ENCODE data around the gene MSX1.

Gene MSX1

GRCh38 chr4:4857809-4858508 lies 1.5 kb upstream of the MSX1 start:
- DNase-seq (ENCODE audit: low spot score), result no peak

- no peak for DNase-seq (ENCODE audit: low spot score)
Measured at GRCh38 chr4:4858527-4859324, 739 bp upstream of the MSX1 start.

GRCh38 chr4:4859799-4860599 lies 534 bp downstream of the MSX1 start:
- no peak for DNase-seq (ENCODE audit: low spot score)

DNA sequence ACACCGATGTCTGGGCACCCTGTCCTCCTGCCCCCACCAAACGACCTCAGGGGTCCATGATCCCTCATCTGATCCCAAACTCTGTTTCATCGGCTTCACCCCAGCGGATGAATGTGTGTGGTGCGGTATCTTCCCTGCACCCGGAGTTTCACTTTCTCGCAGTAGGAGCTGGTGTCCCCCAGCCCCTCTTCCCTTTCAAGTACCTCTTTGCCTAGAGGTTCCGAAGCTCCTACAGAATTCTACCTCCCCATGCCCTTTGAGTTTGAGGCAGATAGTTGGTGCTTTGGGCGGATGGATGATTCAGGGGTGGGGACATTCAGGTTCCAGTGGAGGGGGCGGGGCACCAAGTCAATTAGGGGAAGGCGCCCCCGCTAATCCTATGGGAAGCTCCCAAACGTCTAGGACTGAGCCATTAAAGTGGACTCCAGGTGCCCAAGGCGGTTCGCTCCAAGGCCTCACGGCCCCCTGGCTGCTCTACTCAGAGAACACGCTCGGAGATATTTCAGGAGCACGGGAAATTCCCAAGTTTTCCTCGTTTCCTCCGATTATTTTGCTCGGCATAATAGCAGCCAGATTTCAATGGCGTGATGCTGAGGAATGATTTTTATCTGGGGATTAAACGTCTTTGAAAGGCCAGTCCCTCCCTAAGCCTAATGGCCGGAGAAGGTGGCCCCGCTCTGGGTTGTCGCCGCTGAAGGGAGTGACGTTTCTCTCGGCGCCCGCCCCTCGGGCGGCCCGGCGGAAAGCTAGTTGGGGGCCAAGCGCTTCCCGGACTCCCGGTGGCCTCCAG lies 1.3 kb downstream of the MSX1 start:
- DNase-seq (ENCODE audit: low spot score), result no peak

GRCh38 chr4:4861390-4862018 lies 2.0 kb downstream of the MSX1 start:
- no peak for DNase-seq (ENCODE audit: low spot score)

GRCh38 chr4:4862071-4862551 lies 2.6 kb downstream of the MSX1 start:
- no peak for DNase-seq (ENCODE audit: low spot score)

DNA sequence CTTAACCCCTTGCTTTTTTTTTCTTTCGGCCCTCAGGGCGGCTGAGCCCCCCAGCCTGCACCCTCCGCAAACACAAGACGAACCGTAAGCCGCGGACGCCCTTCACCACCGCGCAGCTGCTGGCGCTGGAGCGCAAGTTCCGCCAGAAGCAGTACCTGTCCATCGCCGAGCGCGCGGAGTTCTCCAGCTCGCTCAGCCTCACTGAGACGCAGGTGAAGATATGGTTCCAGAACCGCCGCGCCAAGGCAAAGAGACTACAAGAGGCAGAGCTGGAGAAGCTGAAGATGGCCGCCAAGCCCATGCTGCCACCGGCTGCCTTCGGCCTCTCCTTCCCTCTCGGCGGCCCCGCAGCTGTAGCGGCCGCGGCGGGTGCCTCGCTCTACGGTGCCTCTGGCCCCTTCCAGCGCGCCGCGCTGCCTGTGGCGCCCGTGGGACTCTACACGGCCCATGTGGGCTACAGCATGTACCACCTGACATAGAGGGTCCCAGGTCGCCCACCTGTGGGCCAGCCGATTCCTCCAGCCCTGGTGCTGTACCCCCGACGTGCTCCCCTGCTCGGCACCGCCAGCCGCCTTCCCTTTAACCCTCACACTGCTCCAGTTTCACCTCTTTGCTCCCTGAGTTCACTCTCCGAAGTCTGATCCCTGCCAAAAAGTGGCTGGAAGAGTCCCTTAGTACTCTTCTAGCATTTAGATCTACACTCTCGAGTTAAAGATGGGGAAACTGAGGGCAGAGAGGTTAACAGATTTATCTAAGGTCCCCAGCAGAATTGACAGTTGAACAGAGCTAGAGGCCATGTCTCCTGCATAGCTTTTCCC lies 3.4 kb downstream of the MSX1 start:
- no peak for DNase-seq (ENCODE audit: low spot score)

DNA sequence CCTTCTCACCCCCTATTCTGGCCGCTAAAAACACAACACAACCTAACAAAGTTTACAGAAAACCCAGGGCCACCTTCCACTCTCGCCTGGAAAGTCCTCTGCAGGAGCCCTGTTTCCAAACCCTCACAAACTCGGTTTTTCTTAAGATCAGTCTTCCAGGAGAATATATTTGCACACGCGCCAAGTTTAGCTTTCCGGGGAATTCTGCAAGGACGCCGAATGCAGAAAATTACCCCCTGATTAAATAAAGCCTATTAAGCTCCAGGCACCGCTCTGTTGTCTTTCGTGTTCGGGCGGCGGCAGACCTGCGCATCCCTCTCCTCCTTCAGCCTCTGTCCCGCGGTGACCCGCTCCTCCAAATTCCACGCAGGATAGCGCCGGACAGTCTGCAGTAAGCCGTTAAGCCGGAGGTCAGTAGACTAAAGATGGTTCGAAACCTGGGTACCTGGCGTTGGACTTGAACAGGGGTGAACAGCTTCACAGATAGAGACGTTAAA lies 5.0 kb downstream of the MSX1 start:
- no peak for DNase-seq (ENCODE audit: low spot score)

GRCh38 chr4:4864940-4865704 lies 5.7 kb downstream of the MSX1 start:
- no peak for DNase-seq (ENCODE audit: low spot score)

DNA sequence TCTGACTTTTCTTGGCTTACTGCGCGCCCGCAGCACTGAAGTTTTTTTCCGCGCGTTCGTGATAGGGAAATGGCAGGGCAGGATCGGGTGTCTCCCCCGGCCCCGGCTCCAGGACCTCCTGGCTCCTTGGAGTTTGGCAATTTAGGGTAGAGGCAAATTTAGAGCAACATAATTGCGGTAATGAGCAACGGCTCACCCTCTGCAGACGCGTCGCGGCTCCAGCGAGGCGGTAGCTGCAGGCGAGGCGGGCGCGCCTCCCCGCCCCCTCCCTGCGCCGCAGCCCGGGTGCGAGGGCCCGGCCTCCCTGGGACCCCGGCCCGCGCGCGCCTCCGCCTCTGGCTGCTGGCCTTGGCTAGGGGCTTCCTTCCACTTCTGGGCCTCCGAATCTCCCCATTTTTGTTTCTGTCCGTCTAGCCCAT lies 6.2 kb downstream of the MSX1 start:
- DNase-seq (ENCODE audit: low spot score), result no peak

- no peak for DNase-seq (ENCODE audit: low spot score)
Measured at GRCh38 chr4:4866124-4866865, 6.8 kb downstream of the MSX1 start.

GRCh38 chr4:4866866-4867374 lies 7.5 kb downstream of the MSX1 start:
- no peak for DNase-seq (ENCODE audit: low spot score)

DNA sequence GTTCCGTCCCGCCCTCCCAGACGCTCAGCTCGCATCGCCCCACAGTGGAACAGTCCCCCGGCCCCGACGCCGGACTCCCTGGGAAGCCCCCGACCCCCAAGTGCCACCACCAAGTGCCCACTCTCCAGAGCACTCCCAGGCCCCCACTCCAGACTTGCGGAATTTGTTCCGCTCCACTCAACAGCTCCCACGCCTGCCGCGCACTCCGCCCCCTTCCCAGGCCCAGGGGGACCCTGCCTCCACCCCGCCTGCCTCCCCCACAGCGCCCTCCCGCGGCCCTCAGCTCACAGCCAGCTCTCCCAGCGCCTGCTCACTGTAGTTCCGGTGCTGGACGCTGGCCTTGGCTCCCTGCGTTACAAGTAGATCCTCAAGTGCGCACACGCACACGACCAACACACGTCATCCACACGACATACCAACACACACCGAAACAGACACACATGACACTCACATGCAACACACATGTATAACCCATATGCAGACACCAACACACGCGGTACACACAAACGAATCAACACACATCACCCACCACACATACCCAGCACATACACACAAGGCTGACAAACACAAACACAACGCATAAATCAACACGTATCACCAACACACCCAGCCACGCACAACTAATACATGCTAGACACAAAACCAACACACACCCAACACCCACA lies 8.0 kb downstream of the MSX1 start:
- DNase-seq (ENCODE audit: low spot score), result no peak

GRCh38 chr4:4868040-4868757 lies 8.7 kb downstream of the MSX1 start:
- DNase-seq (ENCODE audit: low spot score), result no peak

GRCh38 chr4:4868758-4869723 lies 9.6 kb downstream of the MSX1 start:
- no peak for DNase-seq (ENCODE audit: low spot score)

Measured in NAMALWA (cell line).